Measurements from ENCODE around the gene MIOS. TPM values are rescaled to one million over a fixed set of nuclear protein-coding genes. Genes with fewer than 3 reads are reported as not detected.

MIOS gene
- total and polyA plus RNA-seq, 2 of the 4 experiments (the other 2 are of a cell fraction): 10.6 to 32.4 TPM

- CTCF ChIA-PET: no interaction called here
- POLR2A ChIA-PET (ENCODE audit: unreplicated experiment): no interaction called here
- dilution Hi-C loops (cut with HindIII; ENCODE audit: low sequenced_read_pairs, unreplicated experiment): no loop called here
- Histone ChIP-seq H2AK9ac (replicated peaks; ENCODE audit: low read depth, low read length, poor library complexity) (no peak overlapping the region), H4K5ac (ENCODE audit: low read depth, low read length) (no peak overlapping the region), H4K91ac (ENCODE audit: insufficient read depth, low read depth, low read length) (no peak overlapping the region), H3K23ac (ENCODE audit: low read depth, low read length) (no peak overlapping the region), H3K79me1 (ENCODE audit: low read depth in 1 of 2, low read length in 2 of 2) (no peaks in the 10 kb centered on the region), H3K18ac (ENCODE audit: low read depth, low read length) (no peak overlapping the region), H3K4me2 (ENCODE audit: low read depth, low read length) (no peak overlapping the region), H3K27ac (ENCODE audit: insufficient read depth, low read length) (no peak overlapping the region), H3K9me1 (ENCODE audit: insufficient read depth, low read length) (no peaks in the 10 kb centered on the region), H3K4ac (ENCODE audit: low read depth, low read length) (no peak overlapping the region), H2AK5ac (ENCODE audit: low read depth, low read length) (no peak overlapping the region), H3K9me3 (ENCODE audit: control insufficient read depth, insufficient read depth, low read length) (no peaks in the 10 kb centered on the region), H2BK15ac (ENCODE audit: low read depth, low read length) (no peak overlapping the region), H3K9ac (ENCODE audit: low read depth, low read length) (no peak overlapping the region), H4K8ac (ENCODE audit: low read depth in 2 of 2, low read length in 2 of 2) (no peak overlapping the region), H3K4me1 (ENCODE audit: control insufficient read depth, insufficient read depth, low read length) (no peaks in the 10 kb centered on the region), H3K36me3 (ENCODE audit: control insufficient read depth, insufficient read depth, low read length) (no peaks in the 10 kb centered on the region), H2BK120ac (ENCODE audit: low read depth, low read length) (no peak overlapping the region), H3K14ac (replicated peaks; ENCODE audit: low read depth, low read length) (no peak overlapping the region), H3K56ac (ENCODE audit: extremely low read depth, insufficient read depth, low read length) (no peak overlapping the region), H3K4me3 (ENCODE audit: insufficient read depth, low read depth, low read length) (no peak overlapping the region), H2AFZ (replicated peaks; ENCODE audit: low read length, poor library complexity) (no peak overlapping the region), H2BK5ac (ENCODE audit: low read depth, low read length, poor library complexity, severe bottlenecking) (no peak overlapping the region), H3K27me3 (ENCODE audit: control insufficient read depth, insufficient read depth, low read length) (no peaks in the 10 kb centered on the region), H2BK20ac (ENCODE audit: low read depth, low read length) (no peak overlapping the region), H4K20me1 (ENCODE audit: insufficient read depth, low read length) (no peaks in the 10 kb centered on the region)
- DNase-seq (no peak), ATAC-seq (ENCODE audit: low read depth) (no peak)
- intact Hi-C loops (cut with micrococcal nuclease): no loop called here
- in situ Hi-C loops (cut with MboI; ENCODE audit: low sequenced_read_pairs): no loop called here
- 100% methylated on average over 1 of the region's 1 CpG; no CpG with 5 or more reads in 1 of the 2 experiments for WGBS, 2 experiments (ENCODE audit: extremely low coverage in 2 of 2, insufficient read length in 1 of 2)
- no peak for TF ChIP-seq CEBPB (IDR thresholded peaks at IDR 0.05; ENCODE audit: low read depth, low read length)
- TF ChIP-seq CHD1 (IDR thresholded peaks at IDR 0.05; ENCODE audit: low read depth, low read length): no peak
- no peak for TF ChIP-seq MAFK (IDR thresholded peaks at IDR 0.05; ENCODE audit: low read depth, low read length)
- TF ChIP-seq POLR2A (IDR thresholded peaks at IDR 0.05; ENCODE audit: low read depth, low read length): no peak
- no peak for TF ChIP-seq RCOR1 (IDR thresholded peaks at IDR 0.05; ENCODE audit: insufficient replicate concordance, low read length)
- TF ChIP-seq, protein P1, sequence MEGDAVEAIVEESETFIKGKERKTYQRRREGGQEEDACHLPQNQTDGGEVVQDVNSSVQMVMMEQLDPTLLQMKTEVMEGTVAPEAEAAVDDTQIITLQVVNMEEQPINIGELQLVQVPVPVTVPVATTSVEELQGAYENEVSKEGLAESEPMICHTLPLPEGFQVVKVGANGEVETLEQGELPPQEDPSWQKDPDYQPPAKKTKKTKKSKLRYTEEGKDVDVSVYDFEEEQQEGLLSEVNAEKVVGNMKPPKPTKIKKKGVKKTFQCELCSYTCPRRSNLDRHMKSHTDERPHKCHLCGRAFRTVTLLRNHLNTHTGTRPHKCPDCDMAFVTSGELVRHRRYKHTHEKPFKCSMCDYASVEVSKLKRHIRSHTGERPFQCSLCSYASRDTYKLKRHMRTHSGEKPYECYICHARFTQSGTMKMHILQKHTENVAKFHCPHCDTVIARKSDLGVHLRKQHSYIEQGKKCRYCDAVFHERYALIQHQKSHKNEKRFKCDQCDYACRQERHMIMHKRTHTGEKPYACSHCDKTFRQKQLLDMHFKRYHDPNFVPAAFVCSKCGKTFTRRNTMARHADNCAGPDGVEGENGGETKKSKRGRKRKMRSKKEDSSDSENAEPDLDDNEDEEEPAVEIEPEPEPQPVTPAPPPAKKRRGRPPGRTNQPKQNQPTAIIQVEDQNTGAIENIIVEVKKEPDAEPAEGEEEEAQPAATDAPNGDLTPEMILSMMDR (conservative IDR thresholded peaks at IDR 0.05; ENCODE audit: low read depth, low read length): no peak
- TF ChIP-seq MXI1 (IDR thresholded peaks at IDR 0.05; ENCODE audit: borderline replicate concordance, low read depth, low read length): no peak
- no peak for TF ChIP-seq RAD21 (IDR thresholded peaks at IDR 0.05; ENCODE audit: low read length)
- no peak for TF ChIP-seq MAZ (IDR thresholded peaks at IDR 0.05; ENCODE audit: borderline replicate concordance, low read depth, low read length)
- no peak for TF ChIP-seq FOS (IDR thresholded peaks at IDR 0.05; ENCODE audit: low read depth, low read length)
- TF ChIP-seq RFX5 (IDR thresholded peaks at IDR 0.05; ENCODE audit: low read depth, low read length): no peak
- TF ChIP-seq USF2 (IDR thresholded peaks at IDR 0.05; ENCODE audit: low read depth, low read length): no peak
- TF ChIP-seq NFE2L2 (IDR thresholded peaks at IDR 0.05; ENCODE audit: low read depth, low read length): no peak
- TF ChIP-seq SMC3 (IDR thresholded peaks at IDR 0.05; ENCODE audit: low read depth, low read length): no peak
- TF ChIP-seq, protein P2, sequence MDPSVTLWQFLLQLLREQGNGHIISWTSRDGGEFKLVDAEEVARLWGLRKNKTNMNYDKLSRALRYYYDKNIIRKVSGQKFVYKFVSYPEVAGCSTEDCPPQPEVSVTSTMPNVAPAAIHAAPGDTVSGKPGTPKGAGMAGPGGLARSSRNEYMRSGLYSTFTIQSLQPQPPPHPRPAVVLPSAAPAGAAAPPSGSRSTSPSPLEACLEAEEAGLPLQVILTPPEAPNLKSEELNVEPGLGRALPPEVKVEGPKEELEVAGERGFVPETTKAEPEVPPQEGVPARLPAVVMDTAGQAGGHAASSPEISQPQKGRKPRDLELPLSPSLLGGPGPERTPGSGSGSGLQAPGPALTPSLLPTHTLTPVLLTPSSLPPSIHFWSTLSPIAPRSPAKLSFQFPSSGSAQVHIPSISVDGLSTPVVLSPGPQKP (IDR thresholded peaks at IDR 0.05; ENCODE audit: borderline replicate concordance, low read depth, low read length): no peak
- no TSS peak for BruUV-seq (replicated peaks)
These were observed 64.1 kb downstream of the MIOS start for GRCh38 chr7:7630626-7631329.
